Esophagus (tissue), 2 donors: ENCODE measurements around the gene FAM200A. TPM values are rescaled to one million over a fixed set of nuclear protein-coding genes. Genes with fewer than 3 reads are reported as not detected.
"Not testable (repeated sequence)": the region's sequence is repeated elsewhere in the genome, so short reads cannot be mapped to it uniquely, and the experiment has no call there.

Experiments used
- H3K27ac ChIP-seq, 2 donors: one replicate each; pipeline ENCODE4 v1.5.1; 2013; ENCODE audit warnings: low read depth in 2 of 2, mild to moderate bottlenecking in 2 of 2, inconsistent platforms in 1 of 2, low read length in 1 of 2, moderate library complexity in 1 of 2
- H3K27me3 ChIP-seq, 2 donors: one replicate each; pipeline ENCODE4 v1.6.1; 2013; ENCODE audit warnings: low read length in 2 of 2, control low read depth in 1 of 2, mild to moderate bottlenecking in 1 of 2; ENCODE audit not compliant: insufficient read depth in 2 of 2, control insufficient read depth in 1 of 2
- H3K36me3 ChIP-seq, 2 donors: one replicate each; pipeline ENCODE4 v1.6.1; 2013; ENCODE audit warnings: low read length in 1 of 2; ENCODE audit not compliant: control insufficient read depth in 2 of 2, insufficient read depth in 2 of 2
- H3K4me1 ChIP-seq, 2 donors: one replicate each; pipeline ENCODE4 v1.6.1; 2013; ENCODE audit warnings: low read length in 1 of 2; ENCODE audit not compliant: control insufficient read depth in 2 of 2, insufficient read depth in 2 of 2
- H3K4me3 ChIP-seq, 2 donors: one replicate each; pipeline ENCODE4 v1.5.1; 2013; ENCODE audit warnings: low read length in 2 of 2, mild to moderate bottlenecking in 2 of 2, low read depth in 1 of 2, moderate library complexity in 1 of 2
- H3K9me3 ChIP-seq, 2 donors: one replicate each; pipeline ENCODE4 v1.6.1; 2013; ENCODE audit warnings: mild to moderate bottlenecking in 2 of 2, low read depth in 1 of 2, low read length in 1 of 2, moderate library complexity in 1 of 2; ENCODE audit not compliant: control insufficient read depth in 2 of 2, insufficient read depth in 1 of 2
- WGBS, 2 donors: extraction: QIAGEN DNeasy Blood & Tissue Kit; methylation state at CpG; one replicate each; pipeline ENCODE4 v1.1.7; 2013; 5-methylcytosine and 5-hydroxymethylcytosine counted together
- polyA plus RNA-seq, 2 donors: library from polyadenylated mRNA; stranded (reverse); fragments of 200-250 nt; gene quantifications; one replicate each; pipeline ENCODE4 v1.2.3, GENCODE V29; 2013
- donor health status: healthy with polysubstance abuse.
- donor health status: Bipolar disorder and iron deficiency.

FAM200A gene
- polyA plus RNA-seq = 1 to 10 TPM; 2.8 to 3.8 TPM

DNA sequence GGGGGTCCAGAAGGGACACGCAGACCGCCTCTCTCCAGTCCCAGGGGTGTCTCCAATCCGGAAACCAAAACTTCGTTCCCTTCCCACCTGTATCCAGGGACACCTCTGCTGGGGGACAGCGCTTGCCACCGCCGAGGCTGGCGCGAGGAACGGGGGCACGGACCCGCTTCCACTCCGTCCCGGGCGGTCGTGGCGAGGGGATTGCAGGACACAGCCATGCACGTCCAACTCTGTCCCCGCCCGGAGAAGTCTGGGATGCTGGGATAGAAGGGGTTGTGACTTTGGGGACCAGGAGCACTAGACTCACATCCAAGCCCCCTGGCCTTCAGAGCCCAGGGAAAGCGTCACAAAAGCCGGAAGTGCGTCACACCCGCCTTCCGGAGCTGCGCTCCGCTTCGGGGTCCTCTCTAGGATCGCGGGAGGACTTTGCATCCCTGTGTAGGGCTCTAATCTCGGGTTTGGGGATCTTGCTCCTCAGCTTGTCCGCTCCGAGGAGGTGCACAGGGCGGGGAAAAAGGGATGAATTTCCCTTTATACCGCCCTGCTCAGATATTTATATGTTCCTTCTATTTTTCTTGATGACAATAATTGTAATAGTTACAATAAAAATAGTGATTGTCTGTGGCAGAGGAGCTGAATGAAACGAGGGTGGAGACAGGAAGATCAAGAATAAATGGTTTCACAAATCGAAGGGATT is at the start of gene FAM200A:
FAM200A (minus strand) TSS at position 348 of the 697 bp plus-strand sequence. CDS start 3,707 bp downstream, outside the sequence.
- peak within 1 kb of the TSS; percentile 91 to 93 for H3K4me3 ChIP-seq
- H3K4me1 ChIP-seq = peaks cover 0 to 6% of the 10 kb centered on the region in 2 donors
- no peaks in the 10 kb centered on the region for H3K27me3 ChIP-seq
- no peaks in the 10 kb centered on the region for H3K9me3 ChIP-seq
- peak within 1 kb of the TSS; percentile 36 to 93 for H3K27ac ChIP-seq
- peaks cover 0 to 5% of the 10 kb centered on the region in 2 donors for H3K36me3 ChIP-seq
- WGBS, 2 donors = 0 to 1% methylated on average over 37 of the region's 37 CpGs

DNA sequence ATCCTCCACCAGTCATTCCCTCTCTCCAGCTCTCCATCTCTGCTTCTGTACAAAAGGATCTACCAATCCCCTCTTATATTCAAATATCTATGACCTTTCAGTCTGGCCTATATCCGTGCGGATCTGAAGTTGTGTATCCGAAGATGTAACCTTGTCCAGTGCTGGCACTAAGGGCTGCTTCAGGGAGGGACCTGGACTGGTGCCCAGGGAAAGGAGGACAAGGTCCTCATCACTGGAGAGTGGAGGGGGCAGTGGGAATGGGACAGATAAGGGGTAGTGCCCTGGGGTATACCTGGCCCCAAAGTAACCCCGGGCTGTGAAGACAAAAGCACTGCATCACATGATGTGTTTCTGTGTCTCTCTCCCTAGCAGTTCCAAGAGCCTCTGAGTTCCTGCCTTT is 47.9 kb upstream of the FAM200A start:
- no peaks in the 10 kb centered on the region for H3K9me3 ChIP-seq
- no peak overlapping the region for H3K27ac ChIP-seq
- no peaks in the 10 kb centered on the region for H3K36me3 ChIP-seq
- H3K4me1 ChIP-seq = no peaks in the 10 kb centered on the region
- no peaks in the 10 kb centered on the region for H3K27me3 ChIP-seq
- no peak overlapping the region for H3K4me3 ChIP-seq
- WGBS, 2 donors = 80 to 81% methylated on average over 4 of the region's 4 CpGs

DNA sequence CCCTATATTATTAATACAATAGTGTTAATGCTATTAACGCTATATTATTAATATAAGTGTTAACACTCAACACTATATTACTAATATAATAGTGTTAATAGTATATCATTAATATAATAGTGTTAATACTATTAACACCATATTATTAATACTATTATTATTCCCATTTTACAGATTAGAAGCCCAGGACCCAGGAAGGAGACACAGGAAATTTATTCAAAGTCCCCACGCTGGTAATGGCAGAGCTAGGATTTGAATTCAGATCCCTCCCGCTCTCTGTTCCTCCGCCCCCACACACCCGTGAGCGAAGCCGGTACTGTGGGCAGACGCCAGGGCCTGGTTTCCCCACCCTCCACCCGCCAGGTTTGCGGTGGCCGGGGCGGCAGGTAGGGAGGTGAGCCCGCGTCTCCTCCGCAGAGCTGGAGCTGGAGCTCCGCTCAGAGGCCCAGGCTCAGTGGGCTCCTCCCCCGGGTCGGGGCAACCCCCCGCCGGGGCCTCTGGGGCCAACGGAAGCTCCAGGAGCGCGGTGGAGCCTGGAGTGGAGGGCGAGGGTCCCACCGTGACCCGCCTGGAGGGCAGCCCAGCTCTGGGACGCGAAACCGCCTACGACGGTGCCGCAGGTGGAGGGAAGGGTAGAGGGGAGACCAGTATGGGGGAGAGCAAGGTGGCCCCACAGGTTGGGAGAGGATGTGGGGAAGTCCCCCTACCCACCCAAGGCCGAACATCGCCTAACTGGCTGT is 46.0 kb upstream of the FAM200A start, which contains the start of gene TMEM225B:
TMEM225B (plus strand) TSS at position 506 of the 740 bp plus-strand sequence. CDS start 6,122 bp downstream, outside the sequence.
- Histone ChIP-seq H3K4me3 (no peak within 1 kb of the TSS), H3K4me1 (no peaks in the 10 kb centered on the region), H3K27me3 (no peaks in the 10 kb centered on the region), H3K27ac (no peak within 1 kb of the TSS), H3K36me3 (no peaks in the 10 kb centered on the region), H3K9me3 (no peaks in the 10 kb centered on the region)
- 66 to 70% methylated on average over 34 of the region's 34 CpGs for WGBS, 2 donors

DNA sequence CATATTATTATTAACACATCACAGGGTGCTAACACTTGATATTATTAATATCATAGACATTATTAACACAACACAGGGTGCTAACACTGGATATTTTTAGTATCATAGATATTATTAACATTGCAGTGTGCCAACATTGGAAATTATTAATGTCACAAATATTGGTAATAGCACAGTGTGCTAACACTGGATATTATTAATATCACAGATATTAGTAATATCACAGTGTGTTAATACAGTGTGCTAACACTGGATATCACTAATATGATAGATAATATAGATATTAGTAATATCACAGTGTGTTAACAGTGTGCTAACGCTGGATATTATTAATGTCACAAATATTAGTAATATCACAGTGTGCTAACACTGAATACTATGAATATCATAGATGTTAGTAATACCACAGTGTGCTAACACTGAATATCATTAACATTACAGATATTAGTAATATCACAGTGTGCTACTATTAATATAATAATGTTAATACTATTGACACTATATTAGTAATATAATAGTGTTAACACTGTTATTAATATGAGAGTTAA is 44.6 kb upstream of the FAM200A start:
- Histone ChIP-seq H3K27me3 (no peaks in the 10 kb centered on the region), H3K4me1 (no peaks in the 10 kb centered on the region), H3K9me3 (no peaks in the 10 kb centered on the region), H3K4me3 (no peak overlapping the region), H3K36me3 (no peaks in the 10 kb centered on the region), H3K27ac (no peak overlapping the region)
- WGBS, 2 donors = 77 to 88% methylated on average over 1 of the region's 1 CpG

DNA sequence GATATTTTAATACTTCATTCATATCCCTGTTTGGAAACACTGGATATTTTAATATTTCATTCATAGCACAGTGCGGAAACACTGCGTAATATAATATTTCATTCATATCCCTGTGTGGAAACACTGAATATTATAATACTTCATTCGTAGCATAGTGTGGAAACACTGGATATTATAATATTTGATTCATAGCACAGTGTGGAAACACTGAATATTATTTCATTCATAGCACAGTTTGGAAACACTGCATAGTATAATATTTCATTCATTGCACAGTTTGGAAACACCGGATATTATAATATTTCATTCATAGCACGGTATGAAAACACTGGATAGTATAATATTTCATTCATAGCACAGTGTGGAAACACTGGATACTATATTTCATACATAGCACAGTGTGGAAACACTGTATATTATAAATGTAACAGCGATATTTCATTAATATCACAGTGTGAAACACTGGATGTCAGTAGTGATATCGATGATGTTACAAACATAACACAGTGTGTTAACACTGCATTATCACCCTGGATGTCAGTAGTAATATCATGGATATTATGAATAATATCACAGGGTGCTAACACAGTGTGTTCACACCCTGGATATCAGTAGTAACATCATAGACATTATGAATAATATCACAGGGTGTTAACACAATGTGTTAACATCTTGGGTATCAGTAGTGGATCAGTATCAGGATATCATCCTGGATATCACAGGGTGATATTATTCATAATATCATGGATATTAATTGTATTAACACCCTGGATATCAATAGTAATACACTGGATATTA is 43.2 kb upstream of the FAM200A start:
- Histone ChIP-seq H3K27ac (no peak overlapping the region), H3K27me3 (no peaks in the 10 kb centered on the region), H3K36me3 (no peaks in the 10 kb centered on the region), H3K9me3 (no peaks in the 10 kb centered on the region), H3K4me1 (no peaks in the 10 kb centered on the region), H3K4me3 (no peak overlapping the region)
- 81 to 85% methylated on average over 7 of the region's 7 CpGs for WGBS, 2 donors

DNA sequence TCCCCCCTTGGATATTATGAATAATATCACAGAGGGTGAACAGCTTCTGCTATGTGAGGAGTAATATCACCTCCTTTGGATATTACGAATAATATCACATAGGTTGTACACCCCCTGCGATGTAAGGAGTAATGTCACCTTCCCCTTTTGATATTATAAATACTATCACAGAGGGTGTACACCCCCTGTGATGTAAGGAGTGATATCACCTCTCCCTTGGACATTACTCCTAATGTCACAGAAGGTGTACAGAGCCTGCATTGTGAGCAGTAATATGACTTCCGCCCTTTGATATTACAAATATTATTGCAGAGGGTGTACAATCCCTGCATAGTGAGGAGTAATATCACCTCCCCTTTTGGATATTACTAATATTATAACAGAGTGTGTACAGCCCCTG is 37.0 kb upstream of the FAM200A start:
- no peaks in the 10 kb centered on the region for H3K36me3 ChIP-seq
- H3K9me3 ChIP-seq = no peaks in the 10 kb centered on the region
- no peak overlapping the region for H3K27ac ChIP-seq
- H3K27me3 ChIP-seq = no peaks in the 10 kb centered on the region
- WGBS, 2 donors = 80 to 85% methylated on average over 3 of the region's 3 CpGs
- H3K4me1 ChIP-seq = no peaks in the 10 kb centered on the region
- H3K4me3 ChIP-seq = no peak overlapping the region

DNA sequence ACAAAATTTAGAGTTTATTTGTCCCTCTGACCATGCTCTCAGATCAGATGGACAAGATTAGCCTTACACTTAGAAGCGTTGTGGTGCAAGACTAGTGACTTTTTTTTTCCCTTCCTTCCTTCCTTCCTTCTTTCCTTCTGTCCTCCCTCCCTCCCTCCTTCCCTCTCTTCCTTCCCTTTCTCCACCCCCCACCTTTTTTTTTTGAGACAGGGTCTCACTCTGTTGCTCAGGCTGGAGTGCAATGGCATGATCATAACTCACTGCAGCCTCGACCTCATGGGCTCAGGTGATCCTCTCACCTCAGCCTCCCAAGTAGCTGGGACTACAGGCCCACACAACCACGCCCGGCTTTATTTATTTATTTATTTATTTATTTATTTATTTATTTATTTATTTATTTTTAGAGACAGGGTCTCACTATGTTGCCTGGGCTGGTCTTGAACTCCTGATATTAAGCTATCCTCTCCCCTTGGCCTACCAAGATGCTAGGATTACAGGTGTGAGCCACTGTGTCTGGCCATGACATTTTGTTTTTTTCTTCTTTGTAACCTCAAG is 28.9 kb upstream of the FAM200A start:
- H3K27ac ChIP-seq, H3K27me3 ChIP-seq, H3K9me3 ChIP-seq, H3K4me1 ChIP-seq, H3K36me3 ChIP-seq: not testable (repeated sequence)
- H3K4me3 ChIP-seq = peak overlapping the region in 1 of 2 donors; percentile 58
- 53 to 57% methylated on average over 4 of the region's 4 CpGs for WGBS, 2 donors

DNA sequence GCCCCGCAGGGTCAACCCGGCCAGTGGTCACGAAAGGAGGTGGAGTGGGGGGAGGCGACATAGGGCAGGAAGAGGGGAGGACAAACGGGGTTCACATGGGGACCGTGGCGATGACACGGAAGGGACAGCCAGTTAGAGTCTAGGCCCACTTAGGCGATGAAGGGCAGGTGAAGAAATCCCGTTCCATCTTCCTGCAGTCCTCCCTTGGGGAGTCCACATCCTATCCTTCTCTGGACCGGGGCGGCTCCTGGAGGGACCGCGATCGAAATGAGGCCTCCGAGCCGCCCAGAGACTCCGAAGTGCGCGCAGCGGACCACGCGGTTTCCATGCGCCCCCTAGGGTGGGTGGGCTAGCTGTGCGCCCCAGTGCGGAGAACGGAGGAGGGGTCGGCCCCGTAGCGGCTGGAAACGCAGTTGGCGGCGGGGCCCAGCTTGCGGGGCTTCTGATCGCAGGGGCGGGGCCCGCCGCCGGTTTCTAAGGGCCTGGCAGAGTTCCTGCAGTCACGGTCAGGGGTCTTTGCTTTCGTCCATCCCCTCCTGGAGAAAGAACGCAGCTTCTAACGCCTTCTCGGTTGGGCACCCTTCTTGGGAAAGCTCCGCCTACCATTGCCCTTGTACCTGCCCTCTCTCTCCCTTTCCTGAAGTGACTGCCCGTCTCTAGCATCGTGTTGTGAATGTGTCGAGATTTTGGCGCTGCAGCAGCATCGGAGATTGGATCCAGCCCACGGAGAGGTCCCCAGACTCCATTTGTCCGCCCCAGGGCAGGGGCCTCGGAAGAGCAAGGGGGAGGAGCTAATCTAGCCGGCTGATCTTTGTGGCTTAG is 28.3 kb upstream of the FAM200A start:
- no peaks in the 10 kb centered on the region for H3K9me3 ChIP-seq
- no peaks in the 10 kb centered on the region for H3K27me3 ChIP-seq
- H3K4me1 ChIP-seq = peaks cover 0 to 5% of the 10 kb centered on the region in 2 donors
- H3K27ac ChIP-seq = peak overlapping the region in 1 of 2 donors; percentile 36
- WGBS, 2 donors = 2 to 3% methylated on average over 42 to 54 of the region's 54 CpGs
- H3K36me3 ChIP-seq = no peaks in the 10 kb centered on the region
- H3K4me3 ChIP-seq = peak overlapping the region; percentile 58 to 59
